HG02938 (cell line): ENCODE results near the gene PHLDA2.

Experiments used
- ATAC-seq: cut with Tn5 transposase; IDR thresholded peaks from one replicate; pipeline ENCODE4 v1.9.1; 2021; ENCODE audit warnings: mild to moderate bottlenecking, moderate library complexity; ENCODE audit not compliant: unreplicated experiment

The PHLDA2 gene

GRCh38 chr11:2928605-2929530 lies at the start of gene PHLDA2:
Gene PHLDA2 (minus strand): TSS chr11:2929420. CDS start chr11:2929364, 56 bp downstream.
- no peak for ATAC-seq

- no peak for ATAC-seq
These were observed 47.9 kb upstream of the PHLDA2 start for GRCh38 chr11:2977113-2977512.

- no peak for ATAC-seq
These were observed 47.3 kb upstream of the PHLDA2 start for GRCh38 chr11:2976294-2977063.

- ATAC-seq, result no peak
These were observed 46.4 kb upstream of the PHLDA2 start for GRCh38 chr11:2975594-2975993.

- ATAC-seq, result no peak
These were observed 45.1 kb upstream of the PHLDA2 start for GRCh38 chr11:2974272-2974671.

- no peak for ATAC-seq
These were observed 39.2 kb upstream of the PHLDA2 start for GRCh38 chr11:2968341-2968900.

- no peak for ATAC-seq
These were observed 35.6 kb upstream of the PHLDA2 start for GRCh38 chr11:2964782-2965181.

GRCh38 chr11:2963761-2964160 lies 34.5 kb upstream of the PHLDA2 start:
- ATAC-seq, result no peak

- ATAC-seq, result no peak
These were observed 34.0 kb upstream of the PHLDA2 start for GRCh38 chr11:2963112-2963754.

- no peak for ATAC-seq
These were observed 31.9 kb upstream of the PHLDA2 start for GRCh38 chr11:2961080-2961479.

GRCh38 chr11:2960139-2960538 lies 30.9 kb upstream of the PHLDA2 start:
- no peak for ATAC-seq

- no peak for ATAC-seq
These were observed 29.0 kb upstream of the PHLDA2 start for GRCh38 chr11:2958251-2958650.

GRCh38 chr11:2955906-2956476 lies 26.8 kb upstream of the PHLDA2 start:
- ATAC-seq, result no peak

GRCh38 chr11:2954263-2954662 lies 25.0 kb upstream of the PHLDA2 start:
- ATAC-seq, result no peak

GRCh38 chr11:2952290-2952689 lies 23.1 kb upstream of the PHLDA2 start:
- no peak for ATAC-seq

GRCh38 chr11:2951231-2952110 lies 22.3 kb upstream of the PHLDA2 start:
- no peak for ATAC-seq

GRCh38 chr11:2950825-2951224 lies 21.6 kb upstream of the PHLDA2 start:
- no peak for ATAC-seq

- ATAC-seq, result no peak
These were observed 20.7 kb upstream of the PHLDA2 start for GRCh38 chr11:2949920-2950319.

GRCh38 chr11:2947744-2948143 lies 18.5 kb upstream of the PHLDA2 start:
- ATAC-seq, result no peak

- ATAC-seq, result no peak
These were observed 16.6 kb upstream of the PHLDA2 start for GRCh38 chr11:2945757-2946287.
